Psoas muscle (tissue), 8 donors: Measurements from ENCODE around the gene PICALM. TPM values are rescaled to one million over a fixed set of nuclear protein-coding genes. Genes with fewer than 3 reads are reported as not detected.

Source experiments
- ATAC-seq, 4 donors: fragments of 200-7000 bp; cut with Tn5 transposase; one replicate each; pipeline ENCODE4 v1.9.1; 2020; ENCODE audit warnings: moderate library complexity in 3 of 4, mild to moderate bottlenecking in 2 of 4
- DNase-seq, 2 donors: peaks; one replicate each; pipeline ENCODE4 v3.0.0-alpha.2; 2020
- H3K27ac ChIP-seq: fragments of 200-600 bp; one replicate; pipeline ENCODE4 v1.8.0; 2022
- H3K27me3 ChIP-seq, 3 donors: fragments of 200-600 bp in 1 of 3; one replicate each; pipeline versions ENCODE4 v1.6.1 to v1.8.0; 2013 to 2022; ENCODE audit warnings: low read length in 2 of 3, mild to moderate bottlenecking in 2 of 3, moderate library complexity in 1 of 3; ENCODE audit not compliant: insufficient read depth in 3 of 3
- H3K36me3 ChIP-seq, 2 donors: fragments of 200-600 bp in 1 of 2; one replicate each; pipeline versions ENCODE4 v1.6.1 to v1.8.0; 2013 to 2022; ENCODE audit warnings: low read depth in 1 of 2, mild to moderate bottlenecking in 1 of 2, moderate library complexity in 1 of 2; ENCODE audit not compliant: insufficient read depth in 1 of 2
- H3K4me1 ChIP-seq: fragments of 200-600 bp; one replicate; pipeline ENCODE4 v1.8.0; 2022
- H3K4me3 ChIP-seq: fragments of 200-600 bp; one replicate; pipeline ENCODE4 v1.8.0; 2022; ENCODE audit warnings: mild to moderate bottlenecking
- H3K9me3 ChIP-seq: fragments of 200-600 bp; one replicate; pipeline ENCODE4 v1.8.0; 2022
- CTCF ChIP-seq: fragments of 200-600 bp; IDR thresholded peaks from one replicate; pipeline ENCODE4 v1.8.0; 2022; ENCODE audit warnings: antibody characterized with exemption
- WGBS, 3 donors: extraction: QIAGEN DNeasy Blood & Tissue Kit; methylation state at CpG; one replicate each; pipeline versions ENCODE4 v1.1.6 to v1.1.7; 2013; 5-methylcytosine and 5-hydroxymethylcytosine counted together
- intact Hi-C, 2 donors: fragments of 100-400 bp; cut with DNase I; formaldehyde crosslinking; loops; one replicate each; pipeline versions ENCODE4 v1.11.0 to v1.14.2; 2022
- polyA plus RNA-seq, 3 donors: library from polyadenylated mRNA; stranded (reverse); fragments of 200-250 nt; gene quantifications; one replicate each; pipeline ENCODE4 v1.2.3, GENCODE V29; 2013
- total RNA-seq, 4 donors: library from RNA; stranded (reverse); fragmentation: NEBNext Ultra II Directional in 2 of 4; extraction: Animal tissue kit (Norgen Biotek cat#: 25700) in 2 of 4; gene quantifications; one replicate each; pipeline versions ENCODE4 v1.2.1 to v1.2.4, GENCODE V29; 2021 to 2023
- donor health status: healthy with polysubstance abuse.
- donor health status: DM: no; HTN: no; CAD: no; lungs with moderate emphysema.
- donor health status: Bipolar disorder and iron deficiency.
- donor health status: healthy.
- donor health status: DM: yes; HTN: yes; CAD: no.
- donor health status: DM: no; HTN: no; CAD: no.
- donor health status: DM: no; HTN: no; CAD: no.
- donor health status: DM: yes; HTN: yes; CAD: no.

Gene PICALM
- total and polyA plus RNA-seq, 7 donors, result 42.0 to 123 (median 89.1) TPM

DNA sequence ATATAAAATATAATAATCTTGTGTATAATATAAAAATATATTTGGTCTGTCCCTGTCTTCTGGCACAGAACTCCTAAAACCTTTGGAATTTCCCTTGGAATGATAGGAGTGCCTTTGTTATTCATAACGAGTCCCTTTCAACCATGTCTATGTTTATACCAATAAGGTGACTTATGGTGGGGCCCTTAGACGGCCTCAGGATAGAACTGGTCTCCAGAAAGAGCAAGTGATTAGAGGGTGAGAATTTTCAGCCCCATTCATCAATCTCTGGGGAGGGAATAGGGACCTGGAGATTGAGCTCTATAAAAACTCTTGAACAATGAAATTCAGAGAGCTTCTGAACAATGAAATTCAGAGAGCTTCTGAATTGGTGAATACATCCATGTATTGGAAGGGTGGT lies 18.4 kb upstream of the PICALM start:
- TF ChIP-seq CTCF, result no peak
- Histone ChIP-seq H3K27ac (no peak overlapping the region), H3K27me3 (no peaks in the 10 kb centered on the region), H3K9me3 (no peaks in the 10 kb centered on the region), H3K36me3 (no peaks in the 10 kb centered on the region), H3K4me3 (no peak overlapping the region), H3K4me1 (peaks cover 4% of the 10 kb centered on the region)
- DNase-seq (no peak), ATAC-seq (no peak)
- intact Hi-C loops, result no loop called here
- WGBS, 3 donors, result 67 to 72% (median 70%) methylated on average over 2 of the region's 2 CpGs

DNA sequence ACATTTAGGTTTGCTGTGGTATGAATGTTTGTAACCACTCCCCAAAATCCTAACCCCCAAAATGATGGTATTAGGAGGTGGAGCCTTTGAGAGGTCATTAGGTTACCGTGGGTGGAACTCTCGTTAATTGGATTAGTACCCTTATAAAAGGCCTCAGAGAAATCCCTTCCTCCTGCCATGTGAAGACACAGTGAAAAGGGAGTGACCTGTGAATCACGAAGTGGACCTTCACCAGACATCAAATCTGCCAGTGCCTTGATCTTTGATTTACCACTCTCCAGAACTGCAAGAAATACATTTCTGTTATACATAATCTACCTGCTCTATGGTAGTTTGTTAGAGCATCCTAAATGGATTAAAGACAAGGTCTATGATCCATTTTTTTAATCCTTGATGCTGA lies 12.6 kb upstream of the PICALM start:
- ATAC-seq, result no peak
- Histone ChIP-seq H3K9me3 (no peaks in the 10 kb centered on the region), H3K27ac (no peak overlapping the region), H3K27me3 (no peaks in the 10 kb centered on the region), H3K4me3 (no peak overlapping the region), H3K36me3 (no peaks in the 10 kb centered on the region), H3K4me1 (no peaks in the 10 kb centered on the region)
- intact Hi-C loops, result no loop called here
- TF ChIP-seq CTCF, result no peak
- 83 to 86% (median 85%) methylated on average over 3 of the region's 3 CpGs for WGBS, 3 donors
- no peak for DNase-seq

DNA sequence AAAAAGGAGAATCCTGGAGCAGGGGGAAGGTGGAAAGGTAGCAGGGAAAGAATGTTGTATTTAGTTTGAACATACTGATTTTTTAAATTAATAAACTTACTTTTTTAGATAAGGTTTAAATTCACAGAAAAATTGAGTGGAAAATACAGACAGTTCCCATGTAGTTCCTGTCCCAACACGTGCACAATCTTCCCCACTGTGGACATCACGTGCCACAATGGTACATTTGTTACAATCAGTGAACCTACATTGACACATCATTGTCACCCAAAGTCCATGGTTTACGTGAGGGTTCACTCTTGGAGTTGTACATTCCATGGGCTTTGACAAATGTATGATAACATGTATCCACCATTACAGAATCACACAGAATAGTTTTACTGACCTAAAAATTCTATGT lies 10.5 kb upstream of the PICALM start:
- 84 to 89% (median 85%) methylated on average over 3 of the region's 3 CpGs for WGBS, 3 donors
- intact Hi-C loops, result no loop called here
- H3K27me3 ChIP-seq, result no peaks in the 10 kb centered on the region

GRCh38 chr11:86073948-86074347 lies 5.1 kb upstream of the PICALM start:
- no peak for ATAC-seq
- no peak for TF ChIP-seq CTCF
- DNase-seq, result no peak
- Histone ChIP-seq H3K4me3 (no peak overlapping the region), H3K4me1 (peaks cover 9% of the 10 kb centered on the region), H3K9me3 (no peaks in the 10 kb centered on the region), H3K27ac (no peak overlapping the region), H3K27me3 (no peaks in the 10 kb centered on the region), H3K36me3 (no peaks in the 10 kb centered on the region)
- intact Hi-C loops, result loop anchor here (2.0 to 5.0 kb wide), 2 partner anchors 98 to 99 kb away; no protein-coding TSS in a partner anchor
- 86 to 89% (median 87%) methylated on average over 2 of the region's 2 CpGs for WGBS, 3 donors

More for the DNA sequence above, 10.5 kb upstream of the PICALM start:
- Histone ChIP-seq H3K4me1 (no peaks in the 10 kb centered on the region), H3K36me3 (no peaks in the 10 kb centered on the region), H3K9me3 (no peaks in the 10 kb centered on the region), H3K27ac (no peak overlapping the region), H3K4me3 (no peak overlapping the region)
- TF ChIP-seq CTCF, result no peak
- DNase-seq, result no peak
- no peak for ATAC-seq

GRCh38 chr11:86072211-86072610 lies 3.3 kb upstream of the PICALM start:
- Histone ChIP-seq H3K4me3 (no peak overlapping the region), H3K36me3 (no peaks in the 10 kb centered on the region), H3K4me1 (peaks cover 9% of the 10 kb centered on the region), H3K27me3 (no peaks in the 10 kb centered on the region), H3K27ac (no peak overlapping the region), H3K9me3 (no peaks in the 10 kb centered on the region)
- DNase-seq (no peak), ATAC-seq (no peak)
- TF ChIP-seq CTCF, result no peak
- 84 to 88% (median 85%) methylated on average over 5 of the region's 5 CpGs for WGBS, 3 donors
- intact Hi-C loops, result loop anchor here in 1 of 2 donors (5.0 kb wide), 1 partner anchor 100 kb away; no protein-coding TSS in a partner anchor
